GM19324 (cell line): ENCODE measurements around the gene ALPK1.
"Not testable (repeated sequence)": the region's sequence is repeated elsewhere in the genome, so short reads cannot be mapped to it uniquely, and the experiment has no call there.

Experiments
- ATAC-seq: cut with Tn5 transposase; IDR thresholded peaks from one replicate; pipeline ENCODE4 v1.9.1; 2021; ENCODE audit warnings: mild to moderate bottlenecking, moderate library complexity; ENCODE audit not compliant: unreplicated experiment, low FRiP score

The ALPK1 gene

DNA sequence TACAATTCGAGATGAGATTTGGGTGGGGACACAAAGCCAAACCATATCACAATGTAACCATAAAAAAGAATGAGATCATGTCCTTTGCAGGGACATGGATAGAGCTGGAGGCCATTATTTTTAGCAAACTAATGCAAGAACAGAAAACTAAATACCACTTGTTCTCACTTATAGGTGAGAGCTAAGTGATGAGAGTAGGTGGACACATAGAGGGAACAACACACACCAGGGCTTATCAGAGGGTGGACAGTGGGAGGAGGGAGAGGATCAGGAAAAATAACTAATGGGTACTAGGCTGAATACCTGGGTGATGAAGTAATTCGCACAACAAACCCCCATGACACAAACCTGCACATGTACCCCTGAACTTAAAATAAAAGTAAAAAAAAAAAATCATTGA is 145.1 kb downstream of the ALPK1 start:
- ATAC-seq: not testable (repeated sequence)

DNA sequence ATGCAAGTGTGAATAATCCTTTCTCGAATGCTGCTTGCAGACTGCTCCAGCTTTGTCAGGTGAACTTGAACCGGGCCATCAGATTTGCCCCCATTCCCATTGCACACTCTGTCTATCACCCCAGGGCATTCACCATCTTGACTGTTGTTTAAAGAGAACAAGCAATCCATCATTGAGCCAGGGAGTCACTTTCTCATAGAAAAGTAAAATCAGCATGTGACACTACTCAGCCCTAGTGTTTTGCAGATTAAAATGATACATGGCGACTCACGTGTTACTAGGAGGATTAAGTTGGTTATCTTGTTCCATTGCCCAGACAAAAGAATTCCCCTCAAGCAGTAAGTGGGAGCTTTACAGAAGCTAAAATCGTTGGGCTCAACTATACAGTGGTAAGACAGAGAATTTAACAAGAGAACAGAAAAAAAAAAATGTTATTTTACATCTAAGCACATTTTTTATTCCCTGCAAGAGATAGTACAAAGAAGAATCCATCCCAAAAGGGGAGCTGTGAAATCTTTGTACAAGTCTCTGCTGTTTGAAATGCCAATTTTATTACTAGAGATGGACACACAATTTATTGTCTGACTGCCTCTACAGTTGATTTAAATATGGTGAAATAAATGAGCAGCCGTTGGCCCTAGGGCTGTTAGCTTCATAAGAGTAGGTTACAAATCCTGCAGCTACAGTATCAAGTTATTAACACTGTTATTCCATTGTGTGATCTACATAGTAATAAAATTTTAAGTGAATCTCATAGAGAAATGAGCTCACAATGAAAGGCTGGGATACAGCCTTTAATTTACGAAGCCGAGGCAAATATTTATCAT is 151.3 kb downstream of the ALPK1 start:
- ATAC-seq: no peak

DNA sequence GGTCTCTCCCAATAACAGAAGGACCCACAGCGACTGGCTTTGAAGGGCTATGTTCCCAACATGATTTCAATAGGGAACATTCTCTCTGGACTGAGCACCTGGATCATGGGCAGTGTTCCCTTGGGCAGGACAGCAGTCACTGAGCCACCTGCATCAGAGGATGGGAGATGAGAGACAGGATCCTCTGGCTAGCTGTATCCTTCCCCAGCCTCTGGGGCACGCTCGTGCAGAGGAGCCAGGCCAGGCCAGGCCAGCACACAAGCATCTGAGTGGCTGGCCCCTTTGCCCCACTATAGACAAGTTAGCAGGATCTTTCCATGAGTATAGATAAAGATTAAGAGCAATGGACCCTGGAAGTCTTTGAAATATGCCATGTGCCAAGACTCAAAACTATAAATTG is 152.5 kb downstream of the ALPK1 start:
- ATAC-seq: no peak

DNA sequence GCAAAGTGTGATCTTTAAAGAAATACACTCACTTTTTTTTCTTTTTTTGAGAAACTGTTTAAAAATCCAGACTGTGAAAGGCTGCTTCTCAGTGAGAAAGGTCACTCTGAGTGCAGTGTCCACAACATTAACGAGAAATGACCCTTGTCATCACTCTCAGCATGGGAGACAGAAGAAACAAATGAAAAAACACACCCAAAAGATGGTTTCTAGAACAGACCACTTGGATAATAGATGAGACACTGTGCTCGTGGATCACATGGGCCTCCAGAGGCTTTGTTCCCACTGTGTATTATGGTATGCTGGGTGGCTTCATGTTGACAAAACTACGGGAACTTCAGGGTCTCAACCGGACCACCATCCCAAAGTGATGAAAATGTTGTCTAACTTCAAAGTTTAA is 153.9 kb downstream of the ALPK1 start:
- no peak for ATAC-seq

DNA sequence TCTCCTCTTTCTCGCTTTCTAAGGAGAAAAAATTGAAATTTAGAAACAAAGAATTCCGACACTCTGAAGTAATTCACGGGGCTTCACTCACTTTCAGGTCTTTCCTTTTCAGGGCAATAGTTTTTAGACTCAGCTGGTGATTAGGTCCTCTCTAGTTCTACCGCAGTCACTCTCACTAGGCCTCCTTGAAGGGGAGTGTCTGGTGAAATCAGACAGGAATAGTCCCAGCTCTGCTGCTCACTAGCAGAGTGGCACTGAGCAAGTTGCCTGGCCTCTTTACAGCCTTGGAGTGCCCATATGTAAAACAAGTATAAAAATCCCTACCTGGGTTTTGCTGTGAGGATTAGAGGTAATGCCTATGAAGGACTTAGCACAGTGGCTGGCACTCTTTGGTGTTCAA is 154.7 kb downstream of the ALPK1 start:
- no peak for ATAC-seq

DNA sequence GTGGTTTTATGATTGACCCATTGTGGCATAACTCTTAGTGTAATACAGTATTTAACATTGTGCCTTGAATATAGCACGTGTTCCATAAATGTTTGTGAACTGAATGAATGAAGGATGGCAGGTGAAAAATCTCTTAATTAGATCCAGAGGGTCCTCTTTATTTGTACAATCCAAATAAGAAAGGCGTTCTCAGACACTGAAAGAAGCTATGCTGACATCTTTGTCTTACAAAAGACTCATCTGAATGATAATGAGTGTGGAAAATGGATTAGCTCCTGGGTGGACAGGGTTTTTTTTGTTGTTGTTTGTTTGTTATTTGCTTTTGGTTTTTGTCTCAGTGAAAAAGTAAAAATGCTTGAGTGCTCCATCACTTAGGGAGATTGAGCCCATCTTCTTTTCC is 156.2 kb downstream of the ALPK1 start:
- ATAC-seq: no peak

DNA sequence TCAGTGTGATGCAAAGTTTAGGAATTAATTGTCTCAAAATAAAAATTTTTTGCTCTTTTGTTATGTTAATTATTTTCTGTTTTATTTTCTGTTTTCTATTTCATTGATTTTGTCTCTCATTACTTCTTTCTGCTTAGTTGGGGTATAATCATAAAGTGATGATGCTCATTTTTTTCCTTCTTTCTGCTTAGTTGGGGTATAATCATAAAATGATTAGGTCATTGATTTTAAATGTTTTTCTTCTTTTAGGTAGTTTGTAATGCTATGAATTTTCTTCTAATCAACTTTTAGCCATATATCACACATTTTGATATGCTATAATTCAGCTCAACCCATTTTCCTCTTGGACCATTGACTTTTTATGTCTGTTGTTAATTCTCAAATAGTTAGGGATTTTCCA is 175.1 kb downstream of the ALPK1 start:
- ATAC-seq: no peak

DNA sequence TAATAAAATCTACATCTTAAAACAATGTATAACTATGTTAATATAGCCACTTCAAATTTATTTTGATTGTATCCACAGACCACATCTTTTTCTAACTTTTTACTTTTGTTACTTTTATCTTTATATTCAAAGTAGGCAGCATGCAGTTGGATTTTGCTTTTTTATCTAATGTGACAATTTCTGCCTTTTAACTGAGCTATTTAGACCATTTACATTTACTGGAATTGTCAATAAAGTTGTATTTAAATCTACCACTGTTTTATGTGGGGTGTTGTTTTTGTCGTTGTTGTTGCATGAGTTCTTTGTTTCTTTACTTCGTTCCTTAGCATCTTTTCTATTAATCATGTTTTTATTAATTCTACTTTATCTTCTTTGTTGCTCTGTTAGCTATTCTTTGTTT is 176.8 kb downstream of the ALPK1 start:
- ATAC-seq: no peak

DNA sequence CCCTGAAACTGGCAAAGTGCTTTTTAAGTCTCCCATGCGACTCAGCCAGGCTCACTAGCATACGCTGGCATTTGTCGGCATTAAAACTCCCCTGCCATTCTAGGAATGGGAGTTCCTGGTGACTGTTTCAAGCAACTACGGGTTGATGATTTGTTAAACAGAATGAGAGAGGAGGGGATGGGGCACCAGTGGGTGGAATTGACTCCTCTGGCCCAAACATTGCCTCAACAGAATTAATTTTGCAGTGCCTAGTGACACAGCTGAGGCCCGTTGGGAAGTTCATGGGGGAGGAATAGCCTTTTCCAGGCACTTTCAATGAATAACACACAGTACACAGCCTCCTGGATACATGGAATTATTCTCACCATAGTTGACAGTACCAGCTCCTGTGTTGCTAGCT is 188.8 kb downstream of the ALPK1 start:
- no peak for ATAC-seq

DNA sequence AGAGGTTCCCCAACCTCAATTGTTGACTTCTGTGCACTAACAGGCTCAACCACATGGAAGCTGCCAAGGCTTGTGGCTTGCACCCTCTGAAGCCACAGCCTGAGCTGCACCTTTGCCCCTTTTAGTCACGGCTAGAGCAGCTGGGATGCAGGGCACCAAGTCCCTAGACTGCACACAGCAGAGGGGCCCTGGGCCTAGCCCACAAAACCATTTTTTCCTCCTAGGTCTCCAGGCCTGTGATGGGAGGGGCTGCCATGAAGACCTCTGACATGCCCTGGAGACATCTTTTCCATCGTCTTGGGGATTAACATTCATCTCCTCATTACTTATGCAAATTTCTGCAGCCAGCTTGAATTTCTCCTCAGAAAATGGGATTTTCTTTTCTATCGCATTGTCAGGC is 193.6 kb downstream of the ALPK1 start:
- not testable (repeated sequence) for ATAC-seq
